Colonic mucosa (tissue), 4 donors: Measurements from ENCODE around the gene ANKRD29. TPM values are rescaled to one million over a fixed set of nuclear protein-coding genes. Genes with fewer than 3 reads are reported as not detected.

Experiments
- DNase-seq: peaks from one replicate; pipeline ENCODE4 v3.0.0-alpha.2; 2020
- H3K27ac ChIP-seq: fragments of 200-600 bp; one replicate; pipeline ENCODE4 v1.8.0; 2021
- H3K27me3 ChIP-seq: fragments of 200-600 bp; one replicate; pipeline ENCODE4 v1.8.0; 2021
- H3K36me3 ChIP-seq: fragments of 200-600 bp; one replicate; pipeline ENCODE4 v1.8.0; 2021
- H3K4me1 ChIP-seq: fragments of 200-600 bp; one replicate; pipeline ENCODE4 v1.8.0; 2021; ENCODE audit warnings: mild to moderate bottlenecking
- H3K4me3 ChIP-seq: fragments of 200-600 bp; one replicate; pipeline ENCODE4 v1.8.0; 2021
- H3K9ac ChIP-seq, 2 donors: one replicate each; pipeline ENCODE4 v1.7.0; 2013; ENCODE audit warnings: control low read depth in 2 of 2, low read depth in 2 of 2, low read length in 2 of 2
- H3K9me3 ChIP-seq: fragments of 200-600 bp; one replicate; pipeline ENCODE4 v1.8.0; 2021
- CTCF ChIP-seq: fragments of 200-600 bp; IDR thresholded peaks from one replicate; pipeline ENCODE4 v1.8.0; 2022; ENCODE audit warnings: antibody characterized with exemption, mild to moderate bottlenecking
- intact Hi-C: fragments of 100-400 bp; cut with DNase I; formaldehyde crosslinking; loops from one replicate; pipeline ENCODE4 v1.14.1; 2022
- total RNA-seq, 2 donors: library from RNA; stranded (reverse); fragmentation: NEBNext Ultra II Directional in 1 of 2; extraction: Animal tissue kit (Norgen Biotek cat#: 25700) in 1 of 2; gene quantifications; one replicate each; pipeline ENCODE4 v1.2.1, GENCODE V29; 2021
- donor health status: healthy.
- donor health status: DM: no; HTN: no; CAD: no.
- donor health status: DM: no; HTN: no; CAD: no.

Gene ANKRD29
- total RNA-seq, 2 donors from 2014 or later: 1.0 to 1.1 TPM

GRCh38 chr18:23619388-23619881, 43.3 kb downstream of the ANKRD29 start:
- DNase-seq: no peak
- intact Hi-C loops: no loop called here
- Histone ChIP-seq H3K9me3 (no peaks in the 10 kb centered on the region), H3K27ac (no peak overlapping the region), H3K4me1 (peaks cover 11% of the 10 kb centered on the region), H3K27me3 (peaks cover 11% of the 10 kb centered on the region), H3K36me3 (no peaks in the 10 kb centered on the region), H3K4me3 (peak overlapping the region; percentile 31), H3K9ac (peak overlapping the region in 1 of 2 donors; percentile 41)
- no peak for TF ChIP-seq CTCF

- Histone ChIP-seq H3K27me3 (peaks cover 11% of the 10 kb centered on the region), H3K4me1 (peaks cover 11% of the 10 kb centered on the region), H3K36me3 (no peaks in the 10 kb centered on the region), H3K9ac (peak overlapping the region in 1 of 2 donors; percentile 41), H3K27ac (no peak overlapping the region), H3K9me3 (no peaks in the 10 kb centered on the region), H3K4me3 (peak overlapping the region; percentile 31)
- DNase-seq: peak; percentile 46
- no peak for TF ChIP-seq CTCF
- intact Hi-C loops: no loop called here
These were observed 43.8 kb downstream of the ANKRD29 start for GRCh38 chr18:23618862-23619387.

GRCh38 chr18:23617412-23618014, 45.2 kb downstream of the ANKRD29 start:
- H3K9me3 ChIP-seq: no peaks in the 10 kb centered on the region
- H3K36me3 ChIP-seq: no peaks in the 10 kb centered on the region
- no peak overlapping the region for H3K27ac ChIP-seq
- no peak for TF ChIP-seq CTCF
- DNase-seq: no peak
- H3K4me1 ChIP-seq: peaks cover 11% of the 10 kb centered on the region
- H3K4me3 ChIP-seq: no peak overlapping the region
- no peak overlapping the region for H3K9ac ChIP-seq
- H3K27me3 ChIP-seq: peaks cover 11% of the 10 kb centered on the region
- intact Hi-C loops: no loop called here

GRCh38 chr18:23616258-23616657, 46.5 kb downstream of the ANKRD29 start:
- no peak for DNase-seq
- Histone ChIP-seq H3K27ac (no peak overlapping the region), H3K9me3 (no peaks in the 10 kb centered on the region), H3K27me3 (peaks cover 11% of the 10 kb centered on the region), H3K9ac (no peak overlapping the region), H3K4me1 (peaks cover 11% of the 10 kb centered on the region), H3K36me3 (no peaks in the 10 kb centered on the region), H3K4me3 (no peak overlapping the region)
- TF ChIP-seq CTCF: no peak
- intact Hi-C loops: no loop called here

- DNase-seq: no peak
- no peak overlapping the region for H3K9ac ChIP-seq
- no peaks in the 10 kb centered on the region for H3K36me3 ChIP-seq
- peaks cover 6% of the 10 kb centered on the region for H3K27me3 ChIP-seq
- H3K4me1 ChIP-seq: peaks cover 13% of the 10 kb centered on the region
- intact Hi-C loops: no loop called here
- no peak for TF ChIP-seq CTCF
- H3K9me3 ChIP-seq: no peaks in the 10 kb centered on the region
- H3K27ac ChIP-seq: no peak overlapping the region
- no peak overlapping the region for H3K4me3 ChIP-seq
These were observed 47.8 kb downstream of the ANKRD29 start for GRCh38 chr18:23614891-23615290.
